Measurements from ENCODE around the gene IQGAP2. TPM values are rescaled to one million over a fixed set of nuclear protein-coding genes. Genes with fewer than 3 reads are reported as not detected.

Gene IQGAP2
- total and polyA plus RNA-seq, 2 of the 8 experiments (the other 6 are each of a cell fraction or from before 2014, with no cell fraction given) = 19.7 to 66.0 TPM

DNA sequence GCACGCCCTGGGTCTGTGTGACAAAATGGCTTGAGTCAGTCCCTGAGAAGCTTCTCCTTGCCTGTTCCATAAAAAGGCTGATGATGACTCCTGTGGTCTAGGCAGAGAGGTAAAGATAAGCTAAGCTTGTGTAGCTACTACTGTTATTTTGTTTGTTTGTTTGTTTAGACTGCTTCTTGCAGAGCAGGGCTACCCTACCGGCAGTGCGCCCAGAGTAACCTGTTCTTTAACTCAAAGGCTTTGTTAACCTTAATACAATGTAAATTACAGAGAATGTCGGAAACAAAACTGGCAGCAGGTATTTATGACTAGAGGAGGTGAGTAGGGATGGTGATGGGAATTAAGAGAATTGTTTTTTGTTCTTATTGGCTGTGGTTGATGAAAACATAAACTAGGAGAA is 132.5 kb downstream of the IQGAP2 start:
- no peak overlapping the region for H3K9ac ChIP-seq (replicated peaks in 1 of 4; ENCODE audit: extremely low read depth in 1 of 4, low read depth in 3 of 4, low read length in 3 of 4)

More for the DNA sequence above, 132.5 kb downstream of the IQGAP2 start:
- Histone ChIP-seq H3K14ac (ENCODE audit: insufficient read length) (no peak overlapping the region), H2BK15ac (ENCODE audit: low read length) (no peak overlapping the region), H2AK5ac (ENCODE audit: low read depth, low read length) (no peak overlapping the region), H2BK20ac (ENCODE audit: low read length) (no peak overlapping the region), H2BK5ac (ENCODE audit: low read depth, low read length) (no peak overlapping the region), H3K56ac (replicated peaks; ENCODE audit: insufficient read length, low read depth, low read length) (no peak overlapping the region), H2BK12ac (ENCODE audit: low read depth, low read length) (no peak overlapping the region), H3K4me1 (replicated peaks in 1 of 4; ENCODE audit: control insufficient read depth in 3 of 4, insufficient read depth in 4 of 4, low read length in 3 of 4) (peaks cover 0 to 6% (median 1%) of the 10 kb centered on the region in 4 experiments; a peak in 4 of 7 replicates), H4K5ac (ENCODE audit: insufficient read length, low read depth, low read length) (no peak overlapping the region), H2AFZ (ENCODE audit: low read length) (no peak overlapping the region), H2BK120ac (replicated peaks; ENCODE audit: low read depth, low read length) (no peak overlapping the region), H3K4me2 (ENCODE audit: insufficient read depth in 1 of 2, low read depth in 2 of 2, low read length in 2 of 2) (peak overlapping the region in 1 of 2 experiments; percentile 30; a peak in 1 of 4 replicates), H4K20me1 (replicated peaks in 1 of 2; ENCODE audit: control insufficient read depth in 1 of 2, insufficient read depth in 2 of 2, low read length in 2 of 2) (no peaks in the 10 kb centered on the region), H3K27ac (ENCODE audit: low read depth, low read length) (no peak overlapping the region), H3K79me1 (ENCODE audit: low read depth, low read length) (peaks cover 3% of the 10 kb centered on the region; the same call in 1 of the 2 replicates), H3K9me3 (ENCODE audit: insufficient read depth in 2 of 2, low read depth in 1 of 2, low read length in 1 of 2) (peaks cover 0 to 2% of the 10 kb centered on the region in 2 experiments; a peak in 1 of 4 replicates), H4K8ac (ENCODE audit: extremely low read depth, insufficient read depth, low read length) (no peak overlapping the region), H3K23ac (ENCODE audit: insufficient read length) (no peak overlapping the region), H3K27me3 (replicated peaks in 1 of 4; ENCODE audit: control insufficient read depth in 3 of 4, extremely low read depth in 1 of 4, insufficient read depth in 3 of 4, low read length in 3 of 4) (no peaks in the 10 kb centered on the region; a peak in 3 of 7 replicates), H3K36me3 (ENCODE audit: control insufficient read depth in 2 of 4, insufficient read depth in 4 of 4, low read length in 3 of 4) (no peaks in the 10 kb centered on the region), H4K91ac (replicated peaks; ENCODE audit: insufficient read length, low read length) (no peak overlapping the region), H3K18ac (ENCODE audit: extremely low read depth, low read length) (no peak overlapping the region), H3K4me3 (ENCODE audit: extremely low read depth in 1 of 4, insufficient read depth in 2 of 4, low read depth in 3 of 4, low read length in 4 of 4) (no peak overlapping the region), H3K23me2 (ENCODE audit: low read depth, low read length) (no peaks in the 10 kb centered on the region), H3K79me2 (ENCODE audit: control insufficient read depth in 1 of 2, insufficient read depth in 2 of 2, low read length in 2 of 2) (peaks cover 0 to 27% of the 10 kb centered on the region in 2 experiments; a peak in 1 of 4 replicates), H3K4ac (replicated peaks; ENCODE audit: insufficient read length, low read depth, low read length) (no peak overlapping the region)
- WGBS, 2 experiments (ENCODE audit: extremely low coverage in 1 of 2, insufficient coverage in 1 of 2, insufficient read length in 1 of 2, insufficient replicate concordance in 2 of 2, low coverage in 1 of 2, low lambda C conversion rate in 2 of 2, missing lambda C conversion rate in 1 of 2) = 56% methylated on average over 4 of the region's 4 CpGs; no CpG with 5 or more reads in 1 of the 2 experiments
- ChIA-PET CTCF (ENCODE audit: partially characterized antibody) (interaction anchor here (1.0 to 2.7 kb wide), 4 partner anchors 8 to 279 kb away, joined by 3 to 8 read pairs (median 3); no protein-coding TSS in a partner anchor), POLR2A (ENCODE audit: partially characterized antibody) (interaction anchor here (0.6 to 1.0 kb wide), 2 partner anchors 10 to 132 kb away, joined by 4 read pairs; no protein-coding TSS in a partner anchor)
- TF ChIP-seq RNF2 (IDR thresholded peaks at IDR 0.05; ENCODE audit: borderline replicate concordance, low read depth, low read length, missing control alignments, poor library complexity, severe bottlenecking) = no peak
- no peak for TF ChIP-seq RBBP5 (IDR thresholded peaks at IDR 0.05; ENCODE audit: borderline replicate concordance, low read depth, low read length)
- no peak for TF ChIP-seq ZNF274 (IDR thresholded peaks at IDR 0.05; ENCODE audit: borderline replicate concordance, extremely low read depth, low read length)
- TF ChIP-seq NANOG (IDR thresholded peaks at IDR 0.05; ENCODE audit: insufficient read depth, low read depth, low read length, poor library complexity, severe bottlenecking) = no peak
- no peak for DNase-seq (ENCODE audit: low read depth in 1 of 2, low spot score in 2 of 2)
- peak; percentile 58 for FAIRE-seq

Data from H1 (cell line).